Measurements from ENCODE around the gene MTFP1.
A peak's percentile ranks its signal among the peaks of the same experiment; 100 is the strongest.
"Not testable (repeated sequence)": the region's sequence is repeated elsewhere in the genome, so short reads cannot be mapped to it uniquely, and the experiment has no call there.

Gene MTFP1

GRCh38 chr22:30402028-30402765 lies 23.4 kb upstream of the MTFP1 start:
- DNase-seq (ENCODE audit: low read depth): no peak

- not testable (repeated sequence) for DNase-seq (ENCODE audit: low read depth)
Observed at GRCh38 chr22:30402766-30403104, 22.8 kb upstream of the MTFP1 start.

GRCh38 chr22:30404307-30404706 lies 21.3 kb upstream of the MTFP1 start:
- DNase-seq (ENCODE audit: low read depth): no peak

- no peak for DNase-seq (ENCODE audit: low read depth)
Observed at GRCh38 chr22:30405731-30406130, 19.8 kb upstream of the MTFP1 start.

GRCh38 chr22:30406400-30406799 lies 19.2 kb upstream of the MTFP1 start:
- DNase-seq (ENCODE audit: low read depth): no peak

- DNase-seq (ENCODE audit: low read depth): no peak
Observed at GRCh38 chr22:30408388-30409102, 17.0 kb upstream of the MTFP1 start.

GRCh38 chr22:30411780-30412179 lies 13.8 kb upstream of the MTFP1 start:
- DNase-seq (ENCODE audit: low read depth): no peak

- no peak for DNase-seq (ENCODE audit: low read depth)
Observed at GRCh38 chr22:30413001-30413400, 12.6 kb upstream of the MTFP1 start.

GRCh38 chr22:30413745-30414524 lies 11.6 kb upstream of the MTFP1 start:
- no peak for DNase-seq (ENCODE audit: low read depth)

GRCh38 chr22:30414525-30415047 lies 11.0 kb upstream of the MTFP1 start:
- no peak for DNase-seq (ENCODE audit: low read depth)

- no peak for DNase-seq (ENCODE audit: low read depth)
Observed at GRCh38 chr22:30416403-30416802, 9.2 kb upstream of the MTFP1 start.

- DNase-seq (ENCODE audit: low read depth): no peak
Observed at GRCh38 chr22:30416837-30417236, 8.7 kb upstream of the MTFP1 start.

- DNase-seq (ENCODE audit: low read depth): no peak
Observed at GRCh38 chr22:30420347-30421125, 5.0 kb upstream of the MTFP1 start.

GRCh38 chr22:30421695-30422480 lies 3.7 kb upstream of the MTFP1 start:
- no peak for DNase-seq (ENCODE audit: low read depth)

GRCh38 chr22:30422481-30423300 lies 2.9 kb upstream of the MTFP1 start:
- no peak for DNase-seq (ENCODE audit: low read depth)

- no peak for DNase-seq (ENCODE audit: low read depth)
Observed at GRCh38 chr22:30423301-30423958, 2.1 kb upstream of the MTFP1 start.

GRCh38 chr22:30423959-30424533 lies 1.5 kb upstream of the MTFP1 start:
- DNase-seq (ENCODE audit: low read depth): peak; percentile 98

- DNase-seq (ENCODE audit: low read depth): no peak
Observed at GRCh38 chr22:30424534-30425326, 838 bp upstream of the MTFP1 start.

- no peak for DNase-seq (ENCODE audit: low read depth)
Observed at GRCh38 chr22:30425327-30425615, 297 bp upstream of the MTFP1 start.
